ENCODE results near the gene KRT6A.

- TF ChIP-seq FOXP2 (optimal IDR thresholded peaks at IDR 0.05; ENCODE audit: borderline replicate concordance, extremely low read depth, extremely low read length, insufficient read depth): no peak
- TF ChIP-seq TAF1 (IDR thresholded peaks at IDR 0.05; ENCODE audit: borderline replicate concordance, insufficient read depth, low read length): no peak
These were observed 48.7 kb upstream of the KRT6A start for GRCh38 chr12:52541709-52542108.
